HPDE6-E6E7 (cell line): ENCODE results near the gene BATF2.
A peak's percentile ranks its signal among the peaks of the same experiment; 100 is the strongest.
"Not testable (repeated sequence)": the region's sequence is repeated elsewhere in the genome, so short reads cannot be mapped to it uniquely, and the experiment has no call there.

ENCODE experiments used
- DNase-seq: peaks from one replicate; pipeline ENCODE4 v3.0.0; 2011; ENCODE audit warnings: missing footprints; ENCODE audit errors: extremely low spot score

BATF2 gene

GRCh38 chr11:65013130-65013887 lies 16.5 kb upstream of the BATF2 start:
- peak; percentile 91 for DNase-seq

GRCh38 chr11:65008873-65009272 lies 12.1 kb upstream of the BATF2 start:
- DNase-seq, result no peak

- no peak for DNase-seq
Observed at GRCh38 chr11:65008016-65008415, 11.2 kb upstream of the BATF2 start.

- DNase-seq, result not testable (repeated sequence)
Observed at GRCh38 chr11:65003968-65004367, 7.2 kb upstream of the BATF2 start.

GRCh38 chr11:65003282-65003681 lies 6.5 kb upstream of the BATF2 start:
- DNase-seq, result no peak

- DNase-seq, result no peak
Observed at GRCh38 chr11:65002706-65003105, 5.9 kb upstream of the BATF2 start.

- no peak for DNase-seq
Observed at GRCh38 chr11:64999478-64999877, 2.7 kb upstream of the BATF2 start.

GRCh38 chr11:64998690-64999431 lies 2.1 kb upstream of the BATF2 start:
- DNase-seq, result no peak

GRCh38 chr11:64998141-64998540 lies 1.4 kb upstream of the BATF2 start:
- no peak for DNase-seq

- DNase-seq, result no peak
Observed at GRCh38 chr11:64996327-64996709, 453 bp downstream of the BATF2 start.

- DNase-seq, result no peak
Observed at GRCh38 chr11:64994318-64994717, 2.5 kb downstream of the BATF2 start.

- no peak for DNase-seq
Observed at GRCh38 chr11:64990222-64990923, 6.4 kb downstream of the BATF2 start.

GRCh38 chr11:64989416-64989815 lies 7.4 kb downstream of the BATF2 start:
- no peak for DNase-seq

GRCh38 chr11:64987998-64988854 lies 8.5 kb downstream of the BATF2 start:
- no peak for DNase-seq

- DNase-seq, result not testable (repeated sequence)
Observed at GRCh38 chr11:64983339-64983738, 13.4 kb downstream of the BATF2 start.

- no peak for DNase-seq
Observed at GRCh38 chr11:64976651-64977050, 20.1 kb downstream of the BATF2 start.

GRCh38 chr11:64974124-64974523 lies 22.6 kb downstream of the BATF2 start:
- no peak for DNase-seq

- DNase-seq, result peak; percentile 57
Observed at GRCh38 chr11:64971421-64972233, 25.1 kb downstream of the BATF2 start, which contains the start of gene MAJIN. TSS of gene MAJIN (minus strand) at chr11:64972108. CDS start at chr11:64959405, 12,703 bp downstream.

GRCh38 chr11:64970731-64971151 lies 26.0 kb downstream of the BATF2 start:
- peak; percentile 78 for DNase-seq

GRCh38 chr11:64969209-64969608 lies 27.6 kb downstream of the BATF2 start:
- peak; percentile 63 for DNase-seq

GRCh38 chr11:64967375-64967774 lies 29.4 kb downstream of the BATF2 start:
- no peak for DNase-seq
